GM10248 (cell line): ENCODE measurements around the gene FBXW2.

Experiments
- CTCF ChIA-PET: fragments of 300-600 bp; sonication (Branson Sonifier 250); formaldehyde crosslinking; extraction: SDS; loops from one replicate; lab custom pipeline; 2021; ENCODE audit warnings: antibody characterized with exemption; lab: Yijun Ruan, JAX
- POLR2A ChIA-PET: fragments of 350-650 bp; sonication (Branson Sonifier 250); formaldehyde crosslinking; extraction: SDS; loops from one replicate; lab custom pipeline; 2020; ENCODE audit warnings: antibody characterized with exemption; lab: Yijun Ruan, JAX
- DNase-seq: peaks from one replicate; pipeline ENCODE4 v3.0.0; 2012; ENCODE audit errors: extremely low spot score
- TF ChIP-seq, protein P1 (sequence below): IDR thresholded peaks from 2 replicates; pipeline ENCODE4 v1.5.1; 2012; ENCODE audit warnings: mild to moderate bottlenecking, low read depth; ENCODE audit errors: extremely low read depth, missing control alignments, control extremely low read depth

The FBXW2 gene

DNA sequence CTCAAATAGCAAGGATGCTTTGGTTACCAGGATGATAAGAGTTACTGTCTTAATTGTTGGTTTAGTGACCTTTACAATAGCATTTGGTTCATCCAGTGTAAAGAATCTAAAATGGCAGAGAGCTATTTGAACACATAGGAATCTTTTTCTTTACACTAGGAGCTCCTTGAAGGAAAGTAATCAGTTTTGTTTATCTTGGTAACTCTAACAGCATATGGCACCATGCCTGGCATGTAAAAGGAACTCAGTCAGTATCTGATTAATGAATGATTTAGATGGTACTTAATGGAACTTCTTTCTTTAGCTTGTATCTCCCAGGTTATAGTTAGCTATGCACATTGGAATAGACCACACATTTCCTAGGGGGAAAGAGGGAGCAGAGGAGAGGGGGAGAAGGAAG lies 39.6 kb upstream of the FBXW2 start:
- no peak for DNase-seq
- POLR2A ChIA-PET: interaction anchor here (0.5 kb wide), 1 partner anchor 16 kb away, joined by 4 read pairs; no protein-coding TSS in a partner anchor
- TF ChIP-seq, protein P1, sequence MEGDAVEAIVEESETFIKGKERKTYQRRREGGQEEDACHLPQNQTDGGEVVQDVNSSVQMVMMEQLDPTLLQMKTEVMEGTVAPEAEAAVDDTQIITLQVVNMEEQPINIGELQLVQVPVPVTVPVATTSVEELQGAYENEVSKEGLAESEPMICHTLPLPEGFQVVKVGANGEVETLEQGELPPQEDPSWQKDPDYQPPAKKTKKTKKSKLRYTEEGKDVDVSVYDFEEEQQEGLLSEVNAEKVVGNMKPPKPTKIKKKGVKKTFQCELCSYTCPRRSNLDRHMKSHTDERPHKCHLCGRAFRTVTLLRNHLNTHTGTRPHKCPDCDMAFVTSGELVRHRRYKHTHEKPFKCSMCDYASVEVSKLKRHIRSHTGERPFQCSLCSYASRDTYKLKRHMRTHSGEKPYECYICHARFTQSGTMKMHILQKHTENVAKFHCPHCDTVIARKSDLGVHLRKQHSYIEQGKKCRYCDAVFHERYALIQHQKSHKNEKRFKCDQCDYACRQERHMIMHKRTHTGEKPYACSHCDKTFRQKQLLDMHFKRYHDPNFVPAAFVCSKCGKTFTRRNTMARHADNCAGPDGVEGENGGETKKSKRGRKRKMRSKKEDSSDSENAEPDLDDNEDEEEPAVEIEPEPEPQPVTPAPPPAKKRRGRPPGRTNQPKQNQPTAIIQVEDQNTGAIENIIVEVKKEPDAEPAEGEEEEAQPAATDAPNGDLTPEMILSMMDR: no peak
- CTCF ChIA-PET: interaction anchor here (0.8 to 2.4 kb wide), 6 partner anchors 10 to 487 kb away, joined by 3 to 6 read pairs (median 4); a partner anchor contains a TSS

DNA sequence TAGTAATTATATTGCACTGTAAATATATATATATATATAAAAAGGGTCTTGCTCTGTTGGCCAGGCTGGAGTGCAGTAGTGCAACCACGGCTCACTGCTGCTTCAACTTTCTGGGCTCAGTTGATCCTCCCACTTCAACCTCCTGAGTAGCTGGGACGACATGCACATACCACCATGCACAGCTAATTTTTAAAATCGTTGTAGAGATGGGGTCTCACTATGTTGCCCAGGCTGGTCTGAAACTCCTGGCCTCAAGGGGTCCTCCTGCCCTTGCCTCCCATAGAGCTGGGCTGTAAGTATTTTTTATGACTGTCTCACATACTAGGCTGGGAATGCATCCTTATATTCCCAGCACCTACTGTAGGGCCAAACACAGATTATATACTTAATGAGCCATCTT lies 37.6 kb upstream of the FBXW2 start:
- POLR2A ChIA-PET: no interaction called here
- TF ChIP-seq, protein P1: no peak
- DNase-seq: no peak
- CTCF ChIA-PET: interaction anchor here (1.1 kb wide), 1 partner anchor 74 kb away, joined by 3 read pairs; no protein-coding TSS in a partner anchor

DNA sequence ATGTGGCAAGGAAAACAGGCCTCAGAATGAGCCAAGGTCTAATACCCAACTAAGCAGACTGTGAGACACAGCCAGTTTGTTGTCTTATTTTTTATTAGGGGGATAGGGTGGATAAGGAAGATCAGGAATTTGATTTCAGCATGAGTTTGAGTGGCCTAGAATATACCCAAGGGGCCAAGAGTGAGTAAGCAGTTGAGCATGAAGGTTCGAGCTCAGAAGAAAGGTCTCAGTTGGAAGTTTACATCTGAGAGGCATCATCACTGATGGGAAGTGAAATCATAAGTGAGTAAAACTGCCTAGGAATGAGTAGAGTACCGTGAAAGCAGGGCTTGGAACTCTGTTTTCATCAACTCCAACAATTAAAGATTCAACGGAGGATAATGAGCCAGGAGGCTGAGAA lies 36.9 kb upstream of the FBXW2 start:
- DNase-seq: no peak
- CTCF ChIA-PET: no interaction called here

DNA sequence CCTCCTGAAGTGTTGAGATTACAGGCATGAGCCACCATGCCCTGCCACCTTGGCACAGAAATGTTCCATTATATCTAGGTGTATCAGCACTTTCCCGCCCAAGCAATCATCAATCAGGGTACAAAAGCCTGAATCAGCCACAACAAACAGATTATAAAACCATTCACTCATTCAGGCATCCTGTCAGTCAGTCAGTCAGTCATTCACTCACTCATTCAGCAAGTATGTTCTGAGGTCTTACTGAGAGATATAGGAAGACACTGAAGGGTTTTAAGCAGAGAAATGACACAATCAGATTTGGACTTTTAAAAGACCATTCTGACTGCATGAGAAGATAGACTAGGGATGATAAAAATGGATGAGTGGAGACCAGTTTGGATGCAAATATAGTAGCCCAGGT lies 36.4 kb upstream of the FBXW2 start:
- ChIA-PET CTCF (no interaction called here), POLR2A (no interaction called here)
- no peak for DNase-seq
- TF ChIP-seq, protein P1: no peak

More for the DNA sequence above, 36.9 kb upstream of the FBXW2 start:
- TF ChIP-seq, protein P1: no peak
- POLR2A ChIA-PET: no interaction called here

- ChIA-PET CTCF (no interaction called here), POLR2A (no interaction called here)
- DNase-seq: no peak
- TF ChIP-seq, protein P1: no peak
These were observed 26.9 kb upstream of the FBXW2 start for GRCh38 chr9:120820095-120820494.

DNA sequence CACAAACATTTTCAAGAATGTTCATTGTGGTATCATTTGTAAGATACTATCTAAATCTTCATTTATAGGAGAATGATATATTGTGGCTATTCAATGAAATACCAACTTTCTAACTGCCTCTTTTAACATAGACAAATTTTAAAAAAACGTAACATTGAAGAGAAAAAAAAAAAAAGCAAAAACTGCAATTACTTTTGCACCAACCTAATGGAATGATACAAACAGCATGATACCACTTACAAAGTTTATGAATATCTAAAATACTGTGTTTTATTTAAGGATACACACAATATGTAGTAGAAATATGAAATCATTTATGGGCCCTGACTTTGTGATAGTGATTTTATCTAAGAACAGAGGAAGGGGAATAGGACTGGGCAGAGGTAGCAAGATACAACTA lies 25.4 kb upstream of the FBXW2 start:
- TF ChIP-seq, protein P1: no peak
- ChIA-PET CTCF (no interaction called here), POLR2A (no interaction called here)
- DNase-seq: no peak
